HG02798 (cell line): Measurements from ENCODE around the gene ZBTB7C.

ENCODE experiments used
- ATAC-seq: cut with Tn5 transposase; IDR thresholded peaks from one replicate; pipeline ENCODE4 v1.9.1; 2021; ENCODE audit warnings: mild to moderate bottlenecking; ENCODE audit not compliant: unreplicated experiment, poor library complexity

The ZBTB7C gene

DNA sequence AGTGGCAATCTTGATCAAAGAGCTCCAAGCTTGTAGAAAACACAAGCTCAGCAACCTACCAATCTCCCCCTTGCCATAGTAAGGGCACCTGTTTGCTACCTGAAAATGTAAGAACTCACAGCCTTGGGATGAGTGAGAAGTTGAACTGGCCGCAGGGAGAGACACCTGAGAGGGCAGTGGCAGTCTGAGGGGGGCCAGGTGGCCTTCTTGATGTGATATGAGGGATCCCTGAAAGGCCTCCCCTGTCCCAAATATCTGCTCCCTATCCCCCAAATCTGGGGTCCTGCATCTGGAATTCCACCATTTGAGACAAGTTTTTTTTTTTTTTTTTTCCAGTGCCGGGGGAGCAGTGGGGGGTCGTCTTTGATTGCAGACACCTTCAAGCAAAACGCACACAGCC lies 248.6 kb downstream of the ZBTB7C start:
- no peak for ATAC-seq

DNA sequence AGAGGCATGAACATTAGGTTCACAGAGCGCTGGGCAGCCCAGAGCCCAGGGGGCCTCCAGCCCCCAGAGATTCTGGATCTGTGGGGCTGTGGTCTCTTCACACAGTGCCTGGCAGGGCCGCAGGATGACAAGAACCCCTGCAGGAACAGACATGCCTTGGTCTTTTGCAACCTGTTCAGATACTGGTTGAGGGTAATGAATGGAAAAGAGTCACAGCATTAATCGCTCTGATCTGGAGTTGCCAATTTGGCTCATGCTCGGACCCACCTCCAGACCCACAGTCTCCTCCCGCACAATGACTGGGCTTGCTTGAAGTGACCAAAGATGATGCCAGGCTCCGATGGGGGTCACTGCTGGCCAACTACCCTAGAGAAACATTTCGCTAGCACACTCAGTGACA lies 249.4 kb downstream of the ZBTB7C start:
- ATAC-seq, result no peak

DNA sequence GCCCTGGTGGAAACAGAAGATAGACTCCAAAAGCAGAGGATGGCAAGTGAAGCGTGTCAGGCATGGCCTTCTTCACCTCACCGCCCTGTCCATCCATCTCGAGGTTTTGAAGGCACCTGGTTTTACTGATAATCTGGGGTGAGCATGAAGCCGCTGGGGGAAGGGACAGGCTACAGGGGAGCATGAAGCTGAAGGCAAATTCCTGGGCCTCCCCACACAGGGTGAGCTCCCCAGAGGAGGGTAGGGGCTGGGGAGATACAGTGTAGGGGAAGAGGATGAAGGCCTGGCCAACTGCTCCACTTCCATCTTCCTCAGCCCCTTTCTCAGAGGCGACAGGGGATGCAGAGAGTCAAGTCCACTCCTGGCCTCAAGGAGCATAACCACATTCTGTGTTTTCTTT lies 250.5 kb downstream of the ZBTB7C start:
- no peak for ATAC-seq

DNA sequence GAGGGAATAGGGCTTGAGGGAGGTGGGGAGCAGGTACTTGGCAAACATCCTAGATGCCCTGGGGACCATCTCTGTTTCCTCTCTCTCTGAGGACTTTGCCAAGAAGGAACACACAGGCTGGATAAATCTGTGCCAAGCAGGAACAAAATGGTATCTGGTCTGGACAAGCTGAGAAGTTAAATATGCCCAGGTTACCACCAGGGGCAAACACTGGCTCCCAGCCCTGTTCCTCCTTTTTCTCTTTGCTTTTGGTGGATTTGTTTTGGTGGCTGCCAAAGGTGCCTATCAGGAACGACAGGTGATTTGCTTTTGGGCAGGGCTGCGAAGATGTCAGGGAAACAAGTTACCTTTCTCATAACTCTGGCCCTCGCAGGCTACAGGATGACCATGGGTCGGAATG lies 251.2 kb downstream of the ZBTB7C start:
- ATAC-seq, result no peak

DNA sequence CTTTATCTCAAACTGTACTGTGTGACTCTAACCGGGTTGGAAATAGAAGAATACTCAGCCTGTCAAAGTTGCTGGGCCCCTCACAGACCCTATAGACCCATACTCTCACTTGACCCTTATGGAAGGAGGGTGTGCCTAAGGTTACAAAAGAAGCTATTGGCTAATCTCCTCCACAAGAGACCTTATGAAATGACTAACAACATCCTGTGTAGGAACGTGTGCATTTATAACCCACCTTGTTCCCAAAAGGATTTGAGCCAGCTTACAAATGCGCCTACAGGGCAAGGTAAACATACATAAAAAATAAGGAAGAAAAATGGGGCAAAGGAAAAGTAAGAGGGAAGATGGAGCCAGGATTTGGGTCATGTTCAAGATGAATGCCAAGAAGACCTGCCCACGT lies 253.3 kb downstream of the ZBTB7C start:
- ATAC-seq, result no peak

DNA sequence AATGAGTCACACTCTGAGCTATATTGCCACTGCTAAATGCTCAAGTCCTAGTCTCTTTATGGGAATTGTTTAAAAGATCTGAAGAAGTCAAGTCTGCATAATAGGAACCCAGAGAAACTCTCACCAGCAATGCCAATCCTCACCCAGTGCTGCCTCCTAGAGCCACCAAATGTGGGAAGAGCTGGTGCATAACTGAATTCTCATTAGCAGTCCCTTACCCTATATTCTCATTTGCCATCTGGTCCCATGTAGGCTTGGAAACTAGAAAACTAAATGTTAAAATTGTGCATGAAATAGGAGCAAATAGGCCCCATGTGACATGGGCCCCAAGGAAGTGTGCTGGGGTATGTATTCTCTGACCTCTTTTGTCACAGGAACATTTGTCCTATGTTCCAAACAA lies 254.4 kb downstream of the ZBTB7C start:
- ATAC-seq, result no peak

DNA sequence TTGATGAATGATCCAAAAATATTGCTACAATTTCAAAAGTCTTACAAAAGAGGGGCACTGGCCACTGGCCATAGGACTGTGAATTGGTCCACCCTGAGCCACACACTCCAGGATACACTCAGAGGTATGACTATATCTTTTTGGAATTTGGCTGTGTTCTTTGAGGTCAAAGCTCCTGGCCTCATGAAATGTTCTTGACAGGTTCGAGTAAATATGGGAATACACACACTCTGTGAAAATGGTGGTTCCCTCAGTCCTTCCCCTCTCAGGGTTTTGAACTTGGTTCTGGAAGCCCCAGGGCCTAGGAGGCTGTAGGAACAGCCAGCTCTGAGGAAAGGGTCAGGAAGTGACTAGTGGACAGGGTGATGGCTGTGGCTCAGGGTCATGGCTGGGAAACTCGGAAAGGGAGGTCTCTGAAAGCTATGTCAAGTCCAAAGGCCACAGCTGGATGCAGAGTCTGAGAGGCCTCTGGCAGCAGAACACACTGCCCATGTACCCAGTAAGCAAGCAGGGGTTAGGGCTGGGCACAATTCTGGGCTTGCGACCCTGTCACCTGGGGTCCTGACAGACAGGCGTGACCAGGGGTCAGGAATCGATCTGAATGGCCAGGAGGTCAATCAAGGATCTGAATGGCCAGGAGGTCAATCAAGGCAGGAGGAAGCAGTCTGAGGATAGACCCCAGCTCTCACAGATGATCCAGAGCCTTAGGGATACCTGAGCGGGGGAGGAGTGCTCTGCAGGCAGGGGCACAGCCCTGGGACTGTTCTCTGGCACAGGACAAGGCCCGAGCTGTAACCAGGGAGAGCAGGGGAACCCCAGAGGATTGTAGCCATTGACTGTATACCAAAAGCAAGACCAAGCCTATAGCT lies 255.3 kb downstream of the ZBTB7C start:
- no peak for ATAC-seq

DNA sequence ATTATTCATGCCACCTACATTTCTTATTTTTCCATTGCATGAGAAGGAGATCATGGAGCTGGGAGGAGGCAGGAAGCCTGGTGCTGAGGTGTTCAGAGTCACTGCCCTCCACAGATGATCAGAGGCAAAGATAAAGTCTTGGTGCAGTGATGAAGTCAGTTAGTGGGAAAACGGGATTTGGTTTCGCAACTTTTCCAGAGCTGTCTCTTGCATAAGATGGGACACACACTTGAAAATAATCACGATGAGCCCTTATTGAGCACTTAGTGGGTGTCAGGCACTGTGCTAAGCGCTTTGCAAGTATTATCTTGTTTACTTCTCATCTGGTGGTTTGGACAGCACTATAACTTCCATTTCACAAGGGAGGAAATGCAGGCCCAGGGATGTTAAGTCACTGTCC lies 256.6 kb downstream of the ZBTB7C start:
- no peak for ATAC-seq

DNA sequence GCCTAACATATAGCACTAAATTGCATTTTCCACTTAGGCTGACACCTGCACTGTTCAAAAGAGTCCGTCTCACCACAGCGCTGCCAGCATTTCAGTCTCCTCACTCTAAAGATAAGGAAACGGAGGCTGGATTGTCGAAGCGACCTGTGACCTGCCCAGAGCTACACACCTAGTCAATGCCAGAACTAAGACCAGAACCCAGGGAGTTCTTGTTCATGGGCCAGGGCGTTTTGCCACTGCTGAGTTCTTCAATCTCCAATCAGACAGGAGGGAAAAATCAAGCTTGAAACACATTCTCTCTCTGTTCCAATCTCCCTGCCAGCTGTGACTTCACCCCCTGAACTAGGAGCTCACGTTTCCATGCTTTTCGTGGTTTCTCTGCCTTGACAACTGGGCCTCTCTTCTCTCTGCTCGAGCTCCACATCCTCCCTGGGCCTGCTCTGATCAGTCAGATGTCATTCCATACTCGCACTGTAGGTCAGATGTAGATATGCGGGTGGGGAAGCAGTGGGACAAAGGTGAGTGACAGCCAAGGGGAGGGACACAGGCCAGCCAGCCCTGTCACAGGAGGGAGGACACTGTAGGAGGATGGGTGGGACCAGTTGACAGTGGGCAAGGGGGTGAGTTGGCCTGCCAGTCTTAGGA lies 257.6 kb downstream of the ZBTB7C start:
- no peak for ATAC-seq

DNA sequence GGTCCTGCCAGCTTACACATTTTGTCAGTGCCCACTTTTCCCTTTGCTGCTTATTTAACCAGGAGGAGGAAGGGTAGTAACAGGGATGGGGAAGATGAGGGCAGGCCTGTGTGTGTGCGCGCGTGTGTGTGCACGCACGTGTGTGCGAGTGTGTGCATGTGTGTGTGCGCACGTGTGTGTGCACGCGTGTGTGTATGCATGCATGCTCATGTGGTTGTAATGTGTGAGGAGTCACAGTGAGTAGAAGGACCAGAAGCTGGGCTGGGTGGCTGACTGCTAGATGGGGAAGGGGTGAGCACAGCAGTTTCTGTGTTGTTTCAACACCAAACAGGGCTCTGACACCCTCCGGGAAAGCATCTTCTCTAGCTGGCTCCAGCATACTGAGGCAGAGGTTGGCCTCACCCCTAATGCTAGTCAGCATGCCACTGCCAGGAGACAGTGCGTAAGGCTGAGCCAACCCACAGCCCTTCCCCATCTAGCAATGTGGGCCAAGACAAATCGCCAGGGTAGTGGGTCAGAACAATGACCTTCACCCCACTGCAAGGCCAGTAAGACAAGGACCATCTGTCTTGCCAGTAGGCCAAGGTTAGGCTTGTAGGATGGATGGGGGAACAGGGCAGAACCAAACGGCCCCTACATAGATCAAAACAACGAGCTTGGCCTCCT lies 260.0 kb downstream of the ZBTB7C start:
- no peak for ATAC-seq

DNA sequence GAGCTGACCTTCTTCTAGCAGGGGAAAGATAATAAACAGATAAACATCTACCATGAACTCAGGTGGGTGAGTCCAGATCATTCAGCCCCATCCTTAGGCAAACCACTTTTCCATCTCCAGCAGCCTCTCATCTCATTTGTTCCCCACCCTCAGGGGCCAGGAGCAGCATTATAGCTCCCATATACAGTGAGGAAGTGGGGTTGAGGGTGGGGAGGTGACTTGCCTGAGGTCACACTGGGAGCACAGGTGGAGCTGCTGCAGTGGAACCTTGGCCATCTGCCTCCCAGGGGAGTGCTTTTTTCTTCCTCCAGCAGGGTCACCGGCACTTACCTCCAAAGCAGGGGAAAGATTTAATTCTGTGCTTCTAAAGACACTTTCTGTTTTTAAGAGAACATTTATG lies 266.2 kb downstream of the ZBTB7C start:
- ATAC-seq, result no peak

DNA sequence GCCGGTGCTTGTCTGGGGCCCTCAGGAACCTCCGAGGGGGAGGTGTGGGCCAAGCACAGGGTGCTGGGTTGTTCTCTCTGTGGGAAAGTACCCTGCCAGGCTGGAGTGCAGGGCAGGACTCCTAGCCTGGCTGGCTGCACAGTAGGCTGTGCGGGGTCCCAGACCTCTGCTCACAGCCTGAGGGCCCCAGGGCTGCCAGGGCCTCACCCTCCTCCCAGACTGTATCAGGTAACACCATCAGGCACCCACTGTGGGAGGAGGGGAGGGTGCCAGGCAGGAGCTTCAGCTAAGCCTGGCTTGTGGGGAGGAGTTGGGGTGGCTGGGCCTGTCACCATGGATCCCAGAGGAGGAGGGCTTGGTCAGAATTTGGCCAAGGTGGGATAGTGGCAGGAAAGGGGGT lies 266.8 kb downstream of the ZBTB7C start:
- ATAC-seq, result no peak

DNA sequence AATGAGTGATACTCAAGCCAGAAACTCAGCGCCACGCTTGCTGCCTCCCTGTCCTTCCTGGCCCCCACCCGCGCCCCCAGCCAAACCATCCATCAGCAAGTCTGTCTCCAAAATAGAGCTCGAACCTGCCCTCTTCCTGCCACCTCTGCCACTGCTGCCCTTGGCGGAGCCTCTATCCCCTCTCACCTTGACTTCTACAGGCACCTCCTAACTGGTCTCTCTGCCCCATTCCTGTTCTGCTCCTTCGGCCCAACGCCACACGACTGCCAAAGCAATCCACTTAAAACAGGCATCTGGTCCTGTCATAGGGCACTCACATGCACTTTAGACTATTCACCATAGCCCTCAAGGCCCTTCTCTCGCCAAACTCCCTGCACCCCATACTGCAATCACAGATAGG lies 268.5 kb downstream of the ZBTB7C start:
- no peak for ATAC-seq

DNA sequence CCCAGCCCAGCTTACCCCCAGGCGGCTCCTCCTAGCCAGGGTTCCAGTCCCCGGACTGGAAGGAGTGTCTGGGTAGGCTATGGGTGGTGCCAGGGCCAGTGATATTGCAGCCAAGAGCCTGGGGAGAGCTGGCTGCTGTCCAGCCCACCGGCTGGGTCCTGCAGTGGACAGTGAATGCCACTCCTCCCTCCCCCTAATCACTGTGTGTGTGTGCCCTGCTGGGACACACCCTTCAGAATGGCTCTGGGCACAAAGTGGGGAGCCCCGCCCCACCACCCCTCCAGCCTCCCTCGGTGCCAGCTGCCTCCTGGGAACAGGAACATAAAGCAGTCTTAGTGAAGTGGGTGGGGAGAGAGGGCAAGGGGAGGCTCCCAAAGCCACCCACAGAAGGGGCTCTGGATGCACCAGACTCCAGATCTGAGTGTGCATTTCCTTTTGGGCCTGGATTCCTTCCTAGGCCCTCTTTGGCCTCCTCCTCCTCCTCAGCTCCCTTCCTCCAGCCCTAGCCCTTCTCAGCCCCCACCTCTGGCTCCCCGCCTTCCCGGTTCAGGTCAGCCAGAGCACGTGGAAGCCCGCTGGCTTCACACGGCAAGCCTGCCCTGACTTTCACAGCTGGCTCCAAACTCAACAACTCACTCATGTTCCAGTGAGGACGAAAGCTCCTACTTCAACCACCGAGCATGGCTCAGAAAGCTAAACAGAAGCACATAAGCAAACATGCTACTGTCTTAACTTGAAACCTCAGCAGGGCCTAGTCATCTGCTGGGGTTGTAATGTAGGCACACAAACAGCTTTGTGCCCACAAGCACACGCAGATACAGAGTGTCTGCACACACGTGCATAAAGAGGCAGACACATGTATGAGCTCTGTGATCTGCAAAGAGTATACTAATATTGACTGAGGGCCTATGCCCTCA lies 269.5 kb downstream of the ZBTB7C start:
- ATAC-seq, result no peak

DNA sequence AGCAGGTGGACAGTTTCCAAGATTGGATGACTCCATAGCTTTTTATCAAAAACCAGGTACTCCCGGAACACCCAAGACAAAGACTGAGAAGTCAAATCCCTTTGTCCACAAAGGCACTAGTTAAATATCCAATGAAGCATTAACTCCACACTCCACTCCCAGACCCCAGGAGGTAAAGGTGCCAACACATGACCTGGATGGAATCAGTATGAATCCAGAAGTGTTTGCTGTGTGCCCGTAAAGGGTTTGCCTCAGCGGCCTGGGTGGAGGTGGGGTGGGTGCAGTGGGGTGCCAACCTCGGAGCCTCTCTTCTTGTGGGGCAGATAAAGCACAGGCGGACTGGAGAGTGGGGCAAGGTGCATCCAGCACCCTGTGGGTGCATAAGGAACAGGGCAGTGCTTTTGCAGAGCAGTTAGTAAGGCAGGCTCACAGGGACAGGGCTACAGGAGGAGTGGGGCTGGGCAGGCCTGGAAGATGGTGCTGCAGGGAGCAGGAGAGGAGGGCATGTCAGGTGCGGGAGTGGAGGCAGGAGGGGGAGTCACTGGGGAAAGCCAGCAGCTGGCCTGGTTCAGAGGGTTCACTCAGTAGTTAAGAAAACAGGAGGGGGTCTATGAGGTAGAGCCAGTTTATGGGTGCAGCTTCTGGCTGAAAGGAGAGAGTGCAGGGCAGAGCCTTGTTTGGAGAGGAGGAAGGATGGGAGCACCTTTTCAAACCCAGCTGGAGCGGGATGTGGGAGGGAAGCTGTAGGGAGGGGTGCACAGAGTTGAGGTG lies 270.3 kb downstream of the ZBTB7C start:
- no peak for ATAC-seq

DNA sequence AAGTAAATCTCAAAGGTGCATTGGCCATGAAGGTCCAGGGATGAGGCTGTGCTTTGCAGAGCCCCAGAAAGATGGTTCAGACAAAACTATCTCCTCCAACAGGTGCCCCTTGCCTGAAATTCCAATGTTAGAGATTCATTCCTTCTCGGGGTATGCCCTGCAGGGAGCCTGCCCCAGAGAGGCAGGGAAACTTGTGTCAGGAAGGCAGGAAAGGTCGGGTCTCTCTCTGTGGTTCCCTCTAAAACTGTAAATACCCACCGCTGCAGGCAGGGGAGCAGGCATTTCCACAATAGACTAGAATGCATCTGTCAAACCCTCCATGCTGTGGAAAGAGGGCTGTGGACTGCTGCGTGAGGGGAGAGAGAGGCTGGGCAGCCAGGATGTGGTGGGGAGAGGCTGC lies 271.0 kb downstream of the ZBTB7C start:
- ATAC-seq, result no peak

DNA sequence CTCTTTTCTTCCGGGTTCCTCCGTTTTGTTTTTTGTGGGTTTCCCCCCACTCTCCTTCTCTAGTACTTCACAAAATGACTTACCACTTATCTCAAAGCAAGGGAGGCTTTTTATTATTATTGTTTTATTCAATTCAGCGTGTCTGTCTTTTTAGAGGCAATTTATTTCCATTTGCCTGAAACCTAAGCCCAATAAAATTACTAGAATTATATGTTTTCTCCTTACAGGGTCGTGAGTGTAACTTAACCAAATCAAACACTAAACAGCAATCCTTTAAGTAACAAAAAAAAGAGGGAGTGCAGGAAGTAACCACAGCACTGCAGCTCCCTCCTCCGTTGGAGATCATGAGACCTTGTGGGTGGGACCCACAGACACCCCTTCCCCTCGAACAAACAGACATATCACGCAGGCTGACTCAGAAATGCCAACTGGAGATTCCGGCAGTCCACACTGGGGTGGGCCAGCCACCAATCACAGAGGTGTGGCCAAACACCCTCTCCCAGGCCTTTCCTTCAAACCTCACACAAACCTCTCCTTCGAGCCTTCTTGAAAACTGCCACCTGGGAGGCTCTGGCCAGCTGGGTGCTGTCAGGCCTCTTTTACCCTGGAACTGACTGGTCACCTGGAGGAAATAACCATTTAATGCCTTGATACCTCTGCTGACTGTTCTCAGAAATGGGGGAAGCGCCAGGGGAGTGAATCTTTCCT lies 271.7 kb downstream of the ZBTB7C start:
- no peak for ATAC-seq

DNA sequence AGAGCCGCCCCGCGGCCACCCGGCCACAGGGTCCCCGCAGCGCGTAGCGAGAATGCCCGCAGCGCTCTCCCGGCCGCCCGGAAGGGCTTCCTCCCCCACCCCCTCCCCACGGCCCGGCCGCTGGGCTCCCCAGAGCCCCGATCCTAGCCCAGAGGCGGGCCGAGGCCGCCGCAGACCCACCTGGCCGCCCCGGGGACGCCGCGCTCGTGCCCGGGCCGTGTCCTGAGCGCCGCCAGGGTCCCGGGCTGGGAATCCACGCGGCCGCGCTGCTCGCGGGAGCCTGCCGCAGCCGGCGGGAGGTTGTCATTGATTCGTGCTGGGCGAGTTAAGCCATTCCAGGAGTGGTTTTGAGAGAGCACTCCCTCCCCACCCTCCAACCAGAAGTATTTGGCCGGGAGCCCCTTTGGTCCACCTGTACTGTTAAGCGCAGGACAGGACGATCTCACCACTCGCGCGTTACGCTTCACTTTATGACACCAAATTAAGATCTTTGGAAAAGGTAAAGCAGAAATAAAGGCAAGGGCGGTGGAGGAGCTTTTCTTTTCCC lies 272.3 kb downstream of the ZBTB7C start:
- ATAC-seq, result no peak
